GM12864 (cell line): ENCODE measurements around the gene ANAPC2.
A peak's percentile ranks its signal among the peaks of the same experiment; 100 is the strongest.

Experiments
- DNase-seq: peaks from one replicate; pipeline ENCODE4 v3.0.0-alpha.2; 2011; ENCODE audit warnings: low read depth
- H3K4me3 ChIP-seq: 2 replicates; pipeline ENCODE4 v1.5.1; 2011; ENCODE audit warnings: mild to moderate bottlenecking, low read depth, low read length, control low read depth
- TF ChIP-seq, protein P1 (sequence below): IDR thresholded peaks from 2 replicates; pipeline ENCODE4 v1.5.1; 2011; ENCODE audit warnings: low read depth, mild to moderate bottlenecking, moderate library complexity, low read length, control low read depth, inconsistent platforms; ENCODE audit errors: missing control alignments

The ANAPC2 gene

DNA sequence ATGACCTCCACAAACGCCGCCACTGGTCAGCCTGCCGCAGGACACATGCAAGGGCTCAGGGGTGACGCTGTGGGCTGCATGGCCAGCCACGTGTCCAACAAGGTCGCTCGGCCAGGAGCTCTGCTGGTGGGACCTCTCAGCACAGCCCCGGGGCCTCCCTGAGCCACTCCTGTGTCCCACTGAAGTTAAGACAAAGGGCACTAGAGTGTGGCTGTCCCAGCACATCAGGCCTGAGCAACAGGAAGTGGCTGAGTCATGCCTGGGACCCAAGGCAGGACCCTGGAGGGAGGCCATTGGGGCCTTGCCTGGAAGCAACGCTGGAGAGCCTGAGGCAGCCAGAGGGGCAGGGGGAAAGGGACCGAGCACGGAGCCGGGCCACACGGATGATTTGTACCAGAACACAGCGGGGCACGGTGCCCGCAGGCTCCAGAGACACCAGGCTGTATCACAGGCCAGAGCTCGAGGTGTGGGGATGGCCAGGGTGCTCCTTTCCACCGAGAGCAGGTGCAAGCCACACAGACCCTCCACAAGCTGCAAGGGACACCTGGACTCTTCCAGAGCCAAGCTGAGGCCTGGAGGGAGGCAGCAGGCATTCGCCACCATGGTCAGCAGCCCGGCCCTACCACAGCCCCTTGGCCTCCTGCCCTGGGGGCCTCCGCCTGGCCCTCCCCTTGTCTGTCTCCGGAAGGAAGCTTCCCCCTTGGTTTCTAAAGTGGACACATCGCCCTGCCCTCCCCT lies 10.0 kb downstream of the ANAPC2 start:
- TF ChIP-seq, protein P1, sequence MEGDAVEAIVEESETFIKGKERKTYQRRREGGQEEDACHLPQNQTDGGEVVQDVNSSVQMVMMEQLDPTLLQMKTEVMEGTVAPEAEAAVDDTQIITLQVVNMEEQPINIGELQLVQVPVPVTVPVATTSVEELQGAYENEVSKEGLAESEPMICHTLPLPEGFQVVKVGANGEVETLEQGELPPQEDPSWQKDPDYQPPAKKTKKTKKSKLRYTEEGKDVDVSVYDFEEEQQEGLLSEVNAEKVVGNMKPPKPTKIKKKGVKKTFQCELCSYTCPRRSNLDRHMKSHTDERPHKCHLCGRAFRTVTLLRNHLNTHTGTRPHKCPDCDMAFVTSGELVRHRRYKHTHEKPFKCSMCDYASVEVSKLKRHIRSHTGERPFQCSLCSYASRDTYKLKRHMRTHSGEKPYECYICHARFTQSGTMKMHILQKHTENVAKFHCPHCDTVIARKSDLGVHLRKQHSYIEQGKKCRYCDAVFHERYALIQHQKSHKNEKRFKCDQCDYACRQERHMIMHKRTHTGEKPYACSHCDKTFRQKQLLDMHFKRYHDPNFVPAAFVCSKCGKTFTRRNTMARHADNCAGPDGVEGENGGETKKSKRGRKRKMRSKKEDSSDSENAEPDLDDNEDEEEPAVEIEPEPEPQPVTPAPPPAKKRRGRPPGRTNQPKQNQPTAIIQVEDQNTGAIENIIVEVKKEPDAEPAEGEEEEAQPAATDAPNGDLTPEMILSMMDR = no peak
- no peak for DNase-seq
- no peak overlapping the region for H3K4me3 ChIP-seq

DNA sequence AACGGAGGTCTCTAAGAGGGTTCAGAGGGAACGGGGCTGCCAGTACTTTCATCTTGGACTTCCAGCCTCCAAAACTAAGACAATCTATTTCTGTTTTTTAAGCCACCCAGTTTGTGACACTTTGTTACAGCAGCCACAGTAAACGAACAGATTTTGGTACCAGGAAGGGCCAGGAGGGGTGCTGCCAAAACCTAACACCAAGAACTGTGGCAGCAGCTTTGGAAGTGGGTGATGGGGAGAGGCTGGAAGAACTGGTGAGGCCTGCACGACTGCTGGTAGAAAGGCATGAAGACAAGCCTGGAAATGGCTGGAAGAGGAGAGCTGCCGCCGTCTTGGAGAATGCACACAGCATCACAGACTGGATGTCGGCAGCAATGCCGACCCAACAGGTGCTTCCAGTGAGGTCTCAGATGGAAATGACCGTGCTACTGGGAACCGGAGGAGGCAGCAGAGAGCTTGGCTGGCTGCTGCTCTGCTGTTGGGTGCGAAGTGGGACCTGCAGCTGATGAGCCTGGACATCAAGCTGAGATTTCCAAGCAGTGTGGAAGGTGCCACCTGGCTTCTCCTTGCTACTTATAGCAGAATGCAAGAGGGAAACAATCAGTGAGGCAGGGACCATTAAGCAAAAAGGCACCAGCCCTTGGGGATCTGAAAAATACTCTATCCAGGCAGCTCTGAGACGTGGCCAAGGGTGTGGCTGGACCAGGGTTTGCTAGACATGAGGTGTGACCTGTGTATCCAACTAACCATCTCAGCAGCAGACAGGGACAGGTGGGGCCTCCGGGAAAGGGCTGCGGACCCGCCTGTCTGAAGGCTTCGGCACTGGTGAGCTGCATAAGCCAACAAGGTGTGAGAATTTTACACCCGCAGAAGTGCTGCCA lies 11.8 kb downstream of the ANAPC2 start:
- no peak overlapping the region for H3K4me3 ChIP-seq
- DNase-seq = no peak
- TF ChIP-seq, protein P1 = peak; percentile 91

DNA sequence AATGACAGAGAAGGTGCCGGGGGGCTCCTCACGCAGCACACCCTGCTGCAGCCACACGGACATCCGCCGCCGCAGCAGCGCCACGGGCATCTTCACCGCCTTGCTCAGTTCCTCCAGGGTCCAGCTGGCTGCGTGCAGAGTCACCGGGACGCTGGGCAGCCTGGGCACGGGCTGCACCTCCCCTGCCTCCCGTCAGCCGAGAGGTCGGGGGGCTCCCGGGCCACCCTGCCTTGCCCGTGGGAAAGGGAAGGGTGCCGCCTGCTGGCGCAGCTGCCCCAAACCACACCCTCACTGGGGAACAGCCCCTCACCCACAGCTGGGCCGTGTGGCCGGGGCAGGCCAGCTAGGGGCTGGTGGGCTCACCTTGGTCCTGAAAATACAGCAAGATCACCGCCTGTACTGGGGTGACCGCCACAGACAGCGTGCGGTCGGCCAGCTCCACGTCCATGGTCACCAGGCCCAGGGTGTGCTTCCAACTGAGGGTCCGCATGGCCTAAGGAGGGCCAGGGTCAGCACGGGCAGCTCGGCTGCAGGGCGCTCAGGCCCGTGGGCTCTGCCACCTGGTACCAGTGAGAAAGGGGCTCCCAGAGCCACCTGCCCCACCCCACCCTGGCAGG lies 12.9 kb downstream of the ANAPC2 start:
- TF ChIP-seq, protein P1 = peak; percentile 28
- H3K4me3 ChIP-seq = no peak overlapping the region
- DNase-seq = no peak

DNA sequence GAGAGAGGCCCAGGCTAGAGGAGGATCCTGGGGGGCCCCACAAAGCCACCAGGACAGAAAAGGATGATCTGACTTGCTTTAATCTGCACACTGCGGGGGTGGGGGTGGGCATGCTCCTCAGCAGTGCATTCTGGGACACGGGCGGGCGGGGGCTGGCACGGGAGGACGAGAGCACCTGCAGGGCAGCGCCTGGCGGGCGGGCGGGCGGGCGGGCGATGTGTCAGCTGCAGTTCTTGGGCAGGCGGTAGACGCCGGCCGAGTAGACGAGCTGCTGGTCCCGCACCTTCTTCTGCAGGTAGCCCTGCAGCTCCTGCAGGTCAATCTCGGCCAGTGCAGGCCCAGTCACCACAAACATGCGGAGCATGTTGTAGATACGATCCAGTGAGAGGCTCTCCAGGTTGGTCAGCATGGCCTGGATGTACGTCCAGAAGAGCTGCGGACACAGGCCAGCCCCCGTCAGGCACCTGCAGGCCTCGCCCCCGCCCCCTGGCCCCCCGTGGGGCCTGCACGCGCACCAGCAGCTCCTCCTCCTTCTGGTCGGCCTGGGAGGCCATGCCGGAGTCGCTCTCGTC lies 13.6 kb downstream of the ANAPC2 start:
- no peak for DNase-seq
- TF ChIP-seq, protein P1 = no peak
- no peak overlapping the region for H3K4me3 ChIP-seq

DNA sequence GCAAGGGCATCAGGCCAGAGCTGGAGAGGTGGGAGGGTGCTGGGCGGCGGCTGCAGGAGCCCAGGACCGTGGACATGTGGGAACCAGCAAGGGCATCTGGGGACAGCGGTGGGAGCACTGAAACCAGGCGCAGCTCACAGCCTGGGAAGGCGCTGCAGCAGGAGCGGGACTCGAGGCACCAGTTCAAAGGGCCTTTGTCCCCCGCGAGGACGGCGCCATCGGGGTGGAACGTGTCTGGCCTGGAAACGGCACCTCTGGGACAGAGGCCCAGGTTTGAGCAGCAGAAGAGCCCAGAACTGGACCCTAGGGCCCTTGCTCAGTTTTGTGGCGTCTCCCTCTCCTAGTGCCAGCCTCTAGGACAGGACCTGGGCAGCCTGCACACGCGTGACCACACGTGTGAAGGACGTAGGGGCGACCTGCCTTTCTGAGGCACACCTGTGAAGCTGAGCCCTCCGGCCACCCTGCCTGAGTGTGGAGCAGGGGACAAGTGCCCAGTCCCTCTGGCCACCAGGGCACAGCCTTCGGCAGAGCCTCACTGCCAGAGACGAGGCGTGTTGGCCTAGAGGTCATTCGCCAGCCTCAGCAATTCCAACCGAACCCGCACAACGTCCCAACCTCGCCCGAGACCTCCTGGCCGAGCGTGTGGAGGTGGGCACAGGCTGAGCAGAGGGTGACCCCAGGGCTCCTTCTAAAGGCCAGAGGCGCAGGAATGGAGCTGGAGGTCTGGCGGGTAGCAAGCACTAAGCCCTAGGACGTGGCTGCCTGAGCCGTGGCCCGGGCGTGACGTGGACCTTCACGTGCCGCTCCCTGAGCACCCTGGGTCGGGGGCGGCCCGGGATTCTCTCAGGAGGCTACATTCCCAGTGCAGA lies 14.3 kb downstream of the ANAPC2 start:
- TF ChIP-seq, protein P1 = no peak
- no peak for DNase-seq
- no peak overlapping the region for H3K4me3 ChIP-seq
